Middle frontal gyrus (tissue), 1 donor: ENCODE results near the gene MCF2.
"Not testable (repeated sequence)": the region's sequence is repeated elsewhere in the genome, so short reads cannot be mapped to it uniquely, and the experiment has no call there.

ENCODE experiments used
- DNase-seq: peaks from one replicate; pipeline ENCODE4 v3.0.0-alpha.2; 2015; ENCODE audit warnings: low spot score; ENCODE audit errors: extremely low spot score

MCF2 gene, protein sequence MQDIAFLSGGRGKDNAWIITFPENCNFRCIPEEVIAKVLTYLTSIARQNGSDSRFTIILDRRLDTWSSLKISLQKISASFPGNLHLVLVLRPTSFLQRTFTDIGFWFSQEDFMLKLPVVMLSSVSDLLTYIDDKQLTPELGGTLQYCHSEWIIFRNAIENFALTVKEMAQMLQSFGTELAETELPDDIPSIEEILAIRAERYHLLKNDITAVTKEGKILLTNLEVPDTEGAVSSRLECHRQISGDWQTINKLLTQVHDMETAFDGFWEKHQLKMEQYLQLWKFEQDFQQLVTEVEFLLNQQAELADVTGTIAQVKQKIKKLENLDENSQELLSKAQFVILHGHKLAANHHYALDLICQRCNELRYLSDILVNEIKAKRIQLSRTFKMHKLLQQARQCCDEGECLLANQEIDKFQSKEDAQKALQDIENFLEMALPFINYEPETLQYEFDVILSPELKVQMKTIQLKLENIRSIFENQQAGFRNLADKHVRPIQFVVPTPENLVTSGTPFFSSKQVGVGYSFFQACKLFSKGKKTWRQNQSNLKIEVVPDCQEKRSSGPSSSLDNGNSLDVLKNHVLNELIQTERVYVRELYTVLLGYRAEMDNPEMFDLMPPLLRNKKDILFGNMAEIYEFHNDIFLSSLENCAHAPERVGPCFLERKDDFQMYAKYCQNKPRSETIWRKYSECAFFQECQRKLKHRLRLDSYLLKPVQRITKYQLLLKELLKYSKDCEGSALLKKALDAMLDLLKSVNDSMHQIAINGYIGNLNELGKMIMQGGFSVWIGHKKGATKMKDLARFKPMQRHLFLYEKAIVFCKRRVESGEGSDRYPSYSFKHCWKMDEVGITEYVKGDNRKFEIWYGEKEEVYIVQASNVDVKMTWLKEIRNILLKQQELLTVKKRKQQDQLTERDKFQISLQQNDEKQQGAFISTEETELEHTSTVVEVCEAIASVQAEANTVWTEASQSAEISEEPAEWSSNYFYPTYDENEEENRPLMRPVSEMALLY

DNA sequence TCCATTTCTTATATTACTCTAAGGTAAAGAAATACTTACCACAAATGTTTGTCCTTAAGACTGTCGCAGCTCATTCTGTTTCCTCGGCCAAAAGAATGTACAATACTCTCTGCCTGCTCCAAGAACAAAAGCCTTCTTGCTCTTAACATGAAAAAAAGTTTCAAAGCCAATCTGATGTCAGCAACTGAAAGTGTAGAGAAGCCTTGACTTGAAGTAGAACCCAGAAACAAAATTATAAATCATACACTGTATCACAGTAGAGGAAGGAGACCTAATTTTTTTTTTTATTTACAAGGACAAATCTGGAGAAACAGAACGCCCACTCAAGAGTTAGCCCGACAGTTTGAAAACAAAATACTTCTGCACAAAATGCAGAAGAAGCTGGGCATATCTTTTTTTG is at the start of gene MCF2:
Gene MCF2, minus strand, starts transcription at position 101 of the 400 bp plus-strand sequence. CDS start 56,423 bp downstream, outside the sequence.
- DNase-seq = no peak

DNA sequence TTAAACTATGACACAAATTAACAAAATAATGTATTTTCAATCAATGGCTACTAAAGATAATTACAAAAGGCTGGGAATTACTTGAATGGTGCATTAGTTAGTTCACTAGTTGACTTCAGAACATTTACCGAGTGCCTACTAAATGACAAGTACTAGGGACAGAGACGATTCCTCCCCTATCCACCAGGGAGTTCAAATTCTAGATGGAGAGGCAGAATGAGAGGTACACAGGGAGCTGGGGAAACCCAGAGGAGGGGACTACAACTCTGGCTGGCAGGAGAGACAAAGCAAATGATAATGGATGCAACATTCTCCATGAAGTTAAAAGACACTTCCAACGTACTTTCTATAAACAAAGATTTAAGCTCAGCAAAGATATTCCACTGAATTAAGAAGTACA is 43.1 kb upstream of the MCF2 start:
- no peak for DNase-seq

DNA sequence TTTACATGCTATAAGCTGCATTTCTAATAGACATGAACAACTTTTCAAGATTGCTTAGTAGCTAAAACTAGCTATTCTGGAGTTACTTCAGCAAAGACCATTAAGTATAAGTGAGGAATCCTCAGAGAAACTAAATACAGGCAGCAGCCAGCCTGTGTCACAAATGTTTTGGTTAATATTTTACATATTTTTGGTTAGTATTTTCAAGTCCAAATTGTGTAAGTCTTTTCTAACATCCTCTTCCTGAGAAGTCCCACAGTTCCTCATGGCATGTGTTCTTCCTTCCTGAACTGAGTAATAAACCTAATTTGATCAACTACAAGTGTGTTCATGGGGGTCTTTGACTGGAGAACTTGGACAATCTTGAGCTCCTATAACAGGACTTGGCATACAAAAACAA is 42.4 kb upstream of the MCF2 start:
- DNase-seq = no peak

DNA sequence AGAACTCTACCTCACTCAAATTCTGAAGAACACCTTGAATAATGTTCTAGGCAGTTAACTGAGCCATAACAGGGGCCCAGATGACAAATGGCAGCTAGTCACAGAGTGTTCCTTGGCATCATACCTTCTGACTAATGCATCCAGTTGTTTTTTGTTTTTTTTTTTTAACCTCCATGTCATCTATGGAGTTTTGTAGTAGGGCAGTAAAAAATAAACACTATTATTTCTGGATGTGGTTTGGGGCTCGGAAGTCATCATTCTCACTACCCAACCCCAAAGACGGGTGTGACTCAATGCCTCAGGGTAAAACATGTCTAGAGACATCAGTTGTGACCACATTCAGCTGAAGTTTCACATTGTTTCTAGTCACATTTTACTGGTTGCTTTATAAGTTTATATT is 31.2 kb upstream of the MCF2 start:
- DNase-seq = no peak

DNA sequence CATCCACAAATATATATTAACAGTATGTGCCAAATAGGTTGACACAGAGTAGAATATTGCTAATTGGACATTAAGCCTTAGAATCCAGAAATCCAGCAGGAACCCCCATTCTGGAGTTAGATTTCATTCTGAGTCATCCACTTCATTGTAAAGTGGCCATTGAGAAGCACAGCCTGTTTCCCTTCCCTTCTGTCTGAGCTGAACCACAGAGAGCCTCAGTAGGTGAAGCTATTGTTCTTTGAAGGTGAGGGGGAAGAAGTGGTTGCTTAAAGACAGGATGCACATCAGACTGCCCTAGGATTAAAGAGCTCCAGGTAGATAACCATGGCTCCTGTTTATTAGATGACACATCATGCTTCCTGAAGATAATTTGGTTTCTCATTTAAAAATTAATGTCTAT is 30.6 kb upstream of the MCF2 start:
- DNase-seq = no peak

- DNase-seq = no peak
Observed at GRCh38 chrX:139736151-139736550, 28.2 kb upstream of the MCF2 start.

GRCh38 chrX:139734996-139735395 is 27.0 kb upstream of the MCF2 start:
- DNase-seq = no peak

DNA sequence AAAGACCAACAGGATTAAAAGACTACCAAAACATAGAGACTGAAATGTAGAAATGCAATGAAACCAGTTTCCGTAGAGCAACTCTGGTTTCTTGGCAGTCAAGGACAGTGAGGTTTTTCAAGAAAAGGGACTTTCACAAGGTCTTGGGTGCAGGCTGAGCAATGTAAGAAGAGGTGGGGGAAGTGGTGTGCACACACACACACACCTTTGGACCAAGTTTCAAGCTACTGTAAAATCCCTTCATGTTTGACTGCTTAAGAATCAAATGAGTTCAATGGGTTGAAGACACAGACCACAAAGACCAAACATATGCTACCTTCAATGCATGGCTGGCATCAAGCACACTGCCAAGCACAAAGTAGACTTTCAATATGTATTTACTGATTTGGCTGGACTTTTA is 17.8 kb upstream of the MCF2 start:
- no peak for DNase-seq

DNA sequence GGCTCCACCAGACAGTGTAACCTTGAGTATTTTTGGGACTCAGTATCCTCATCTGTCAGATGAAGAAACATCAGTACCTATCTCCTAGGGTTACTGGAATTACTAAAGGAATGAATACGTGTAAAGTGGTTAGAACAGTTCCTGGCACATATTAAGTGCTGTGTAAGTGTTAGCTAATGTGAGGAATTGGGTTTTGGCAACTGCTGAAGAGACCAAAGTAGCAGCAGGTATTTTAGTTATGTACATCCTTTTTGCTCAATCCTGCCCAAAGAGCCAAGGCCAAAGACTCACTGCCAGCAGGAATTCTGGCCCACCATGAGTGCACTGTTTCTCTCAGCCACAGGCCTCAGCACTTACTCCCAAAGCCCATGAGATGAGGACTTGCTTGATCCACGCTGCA is 16.7 kb upstream of the MCF2 start:
- DNase-seq = no peak

DNA sequence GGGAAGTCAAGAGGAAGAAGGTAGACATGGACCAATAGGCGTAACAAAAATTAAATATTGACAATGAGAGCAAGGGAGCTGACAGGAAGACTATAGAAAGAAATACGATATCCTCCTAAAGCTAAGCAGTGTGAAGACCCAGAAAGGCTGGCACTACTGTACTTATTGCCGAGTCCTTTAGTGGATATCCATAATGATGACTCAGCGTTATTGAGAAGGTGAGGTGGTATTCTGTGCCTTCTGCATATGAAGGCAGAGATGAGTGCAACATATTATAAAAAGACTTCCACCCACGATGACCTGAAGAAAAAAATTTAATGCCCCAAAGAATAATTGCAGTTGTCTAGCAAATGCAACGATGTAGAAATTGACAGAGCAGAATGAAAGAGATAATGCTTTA is 13.0 kb upstream of the MCF2 start:
- DNase-seq = no peak

GRCh38 chrX:139720136-139720535 is 12.2 kb upstream of the MCF2 start:
- no peak for DNase-seq

GRCh38 chrX:139702658-139703057 is 5.3 kb downstream of the MCF2 start:
- no peak for DNase-seq

DNA sequence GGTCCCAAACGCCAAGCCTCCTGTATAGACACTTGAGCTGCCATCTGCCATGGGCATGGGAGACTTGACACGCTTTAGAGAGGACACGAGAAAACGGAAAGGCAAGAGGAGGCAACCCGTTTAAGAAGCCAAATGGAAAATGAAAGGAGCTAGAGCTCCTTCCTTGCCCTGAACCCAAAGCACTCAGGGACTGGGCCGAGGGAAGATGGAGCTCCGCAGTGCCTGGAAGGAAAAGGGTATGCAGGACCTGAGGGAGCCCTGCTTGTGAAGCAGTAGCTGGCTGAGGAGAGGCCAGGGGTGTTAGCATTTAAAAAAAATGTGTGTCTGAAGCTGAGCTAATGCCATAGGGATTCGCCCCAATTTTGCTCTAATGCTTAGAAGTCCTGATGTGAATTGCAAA is 15.1 kb downstream of the MCF2 start:
- no peak for DNase-seq

DNA sequence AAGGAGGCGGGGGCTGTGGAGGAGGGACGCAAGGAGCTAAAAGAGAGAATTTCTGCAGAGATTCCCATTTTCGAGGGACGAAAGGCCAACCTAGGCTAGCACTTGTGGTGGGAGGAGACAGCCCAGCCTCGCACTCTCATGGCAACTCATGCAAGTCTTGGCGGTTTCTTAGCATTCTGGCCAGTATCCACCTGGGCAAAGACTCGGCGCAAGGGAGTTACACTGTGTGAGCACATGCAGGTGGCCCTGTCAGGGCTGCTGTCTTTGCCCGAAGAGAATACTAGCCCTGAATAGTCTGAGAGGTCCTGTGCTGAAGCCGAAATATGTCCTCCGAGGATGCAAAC is 15.5 kb downstream of the MCF2 start:
- no peak for DNase-seq

DNA sequence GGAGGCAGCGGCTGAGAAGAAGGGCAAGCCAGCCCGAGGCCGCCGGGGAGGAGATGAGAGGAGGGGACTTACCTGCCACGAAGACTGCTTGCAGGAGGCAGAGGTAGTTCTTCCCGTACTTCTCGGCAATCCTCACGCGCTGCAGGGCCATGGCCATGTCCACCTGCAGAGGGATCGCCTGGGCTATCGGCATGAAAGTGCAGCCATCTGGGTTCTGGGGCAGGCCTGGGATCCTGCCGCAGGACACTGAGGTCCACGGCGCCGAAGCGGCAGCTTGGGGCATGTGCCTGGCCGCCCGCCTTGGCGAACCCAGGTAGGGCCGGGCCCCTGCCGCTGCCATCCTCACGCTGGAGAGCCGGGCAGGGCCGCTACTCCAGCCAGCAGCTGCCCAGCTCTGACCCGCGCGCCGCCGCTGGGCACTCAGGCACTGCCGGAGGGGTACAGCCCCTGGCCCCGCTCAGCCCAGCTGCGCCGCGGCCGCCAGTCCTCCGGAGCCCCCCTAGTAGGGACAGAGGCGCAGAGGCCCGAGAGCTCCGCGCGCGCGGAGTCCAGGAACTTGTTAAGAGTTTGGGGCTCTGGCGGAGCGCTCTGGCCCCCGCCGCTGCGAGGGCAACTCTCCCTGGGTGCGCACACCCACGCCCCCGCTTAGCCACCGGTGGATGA is 16.0 kb downstream of the MCF2 start:
- no peak for DNase-seq

DNA sequence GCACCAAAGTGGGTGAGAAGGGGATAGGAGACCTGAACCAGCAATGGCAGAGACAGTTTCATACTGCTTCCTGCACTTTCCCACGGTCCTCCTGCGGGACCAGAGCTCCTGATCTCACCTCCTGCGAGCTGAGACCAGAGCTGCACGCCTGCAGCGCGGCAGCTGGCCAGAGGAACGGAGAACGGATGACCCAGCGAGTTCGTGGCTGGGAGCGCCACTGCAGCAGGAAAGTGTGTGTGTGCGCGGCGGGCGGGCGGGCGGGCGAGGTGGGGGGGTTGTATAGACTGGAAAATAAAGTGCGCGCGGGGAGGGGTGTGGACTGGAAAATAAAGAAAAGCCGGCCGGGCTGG is 16.5 kb downstream of the MCF2 start:
- DNase-seq = no peak

DNA sequence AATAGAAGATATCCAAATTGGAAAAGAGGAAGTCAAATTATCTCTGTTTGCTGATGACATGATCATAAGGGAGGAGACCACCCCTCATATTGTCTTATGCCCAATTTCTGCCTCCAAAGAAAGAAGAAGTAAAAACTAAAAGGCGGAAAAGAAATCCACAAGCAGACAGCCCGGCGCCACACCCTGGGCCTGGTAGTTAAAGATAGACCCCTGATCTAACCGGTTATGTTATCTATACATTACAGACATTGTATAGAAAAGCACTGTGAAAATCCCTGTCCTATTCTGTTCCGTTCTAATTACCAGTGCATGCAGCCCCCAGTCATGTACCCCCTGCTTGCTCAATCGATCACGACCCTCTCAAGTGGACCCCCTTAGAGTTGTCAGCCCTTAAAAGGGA is 22.8 kb downstream of the MCF2 start:
- not testable (repeated sequence) for DNase-seq

- no peak for DNase-seq
Observed at GRCh38 chrX:139680356-139680755, 27.6 kb downstream of the MCF2 start.

DNA sequence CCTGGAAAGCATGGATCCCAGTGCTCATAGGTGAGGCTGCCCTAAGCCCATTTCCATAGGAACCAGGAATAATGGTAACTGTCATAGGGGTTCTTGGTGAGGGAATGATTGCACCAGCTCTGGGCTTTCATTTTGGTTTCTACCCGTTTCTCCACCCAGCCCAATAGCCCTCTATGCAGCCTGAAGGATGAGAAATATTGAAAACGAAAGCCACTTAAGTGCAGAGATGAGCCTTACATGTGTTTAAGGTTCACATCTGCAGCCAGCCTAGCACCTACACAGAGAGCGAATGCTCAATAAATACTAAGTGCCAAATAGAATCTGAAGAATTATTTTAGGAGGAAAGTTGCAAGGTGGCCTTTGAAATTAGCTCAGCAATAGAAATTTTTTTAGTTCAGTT is 60.4 kb downstream of the MCF2 start:
- DNase-seq = no peak

GRCh38 chrX:139642241-139642927 is 65.6 kb downstream of the MCF2 start:
- no peak for DNase-seq

DNA sequence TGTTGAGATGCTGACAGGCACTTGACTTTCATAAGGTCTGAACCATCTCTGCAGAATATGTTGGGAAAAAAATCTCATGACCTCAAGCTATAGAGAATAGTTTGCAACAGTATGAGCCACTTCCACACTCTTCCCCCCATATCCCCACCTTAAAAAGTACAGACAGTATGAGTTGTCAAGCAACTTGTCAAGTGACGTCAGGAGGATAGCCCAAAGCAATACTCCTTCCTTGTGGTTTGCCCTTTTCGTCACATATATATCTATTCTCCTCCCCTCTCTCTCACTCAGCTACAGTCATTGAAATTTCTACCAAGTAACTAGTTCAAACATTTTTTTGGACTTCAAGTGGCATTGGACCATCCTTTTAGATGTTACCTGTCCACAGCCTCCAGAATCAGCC is 67.7 kb downstream of the MCF2 start:
- DNase-seq = no peak
